ENCODE data around the gene PPARA. TPM values are rescaled to one million over a fixed set of nuclear protein-coding genes. Genes with fewer than 3 reads are reported as not detected.
"Not testable (repeated sequence)": the region's sequence is repeated elsewhere in the genome, so short reads cannot be mapped to it uniquely, and the experiment has no call there.

The PPARA gene
- polyA plus RNA-seq, 3 donors from 2014 or later: 3.4 to 8.0 (median 6.1) TPM

- no peak for DNase-seq
- H3K4me3 Mint-ChIP-seq: no peak overlapping the region
- H3K9me3 Mint-ChIP-seq: no peaks in the 10 kb centered on the region
- H3K27me3 Mint-ChIP-seq (ENCODE audit: low read depth in 3 of 3): peaks cover 0 to 3% (median 0%) of the 10 kb centered on the region in 3 donors
- no peaks in the 10 kb centered on the region for H3K4me1 Mint-ChIP-seq
- H3K36me3 Mint-ChIP-seq: no peaks in the 10 kb centered on the region
- H3K27ac Mint-ChIP-seq: no peak overlapping the region
These were observed 24.2 kb upstream of the PPARA start for GRCh38 chr22:46125816-46126765.

GRCh38 chr22:46126853-46127385 lies 23.4 kb upstream of the PPARA start:
- Mint-ChIP-seq H3K4me3 (no peak overlapping the region), H3K9me3 (no peaks in the 10 kb centered on the region), H3K4me1 (no peaks in the 10 kb centered on the region), H3K36me3 (no peaks in the 10 kb centered on the region), H3K27ac (no peak overlapping the region), H3K27me3 (ENCODE audit: low read depth in 3 of 3) (peaks cover 0 to 3% (median 0%) of the 10 kb centered on the region in 3 donors)
- no peak for DNase-seq

DNA sequence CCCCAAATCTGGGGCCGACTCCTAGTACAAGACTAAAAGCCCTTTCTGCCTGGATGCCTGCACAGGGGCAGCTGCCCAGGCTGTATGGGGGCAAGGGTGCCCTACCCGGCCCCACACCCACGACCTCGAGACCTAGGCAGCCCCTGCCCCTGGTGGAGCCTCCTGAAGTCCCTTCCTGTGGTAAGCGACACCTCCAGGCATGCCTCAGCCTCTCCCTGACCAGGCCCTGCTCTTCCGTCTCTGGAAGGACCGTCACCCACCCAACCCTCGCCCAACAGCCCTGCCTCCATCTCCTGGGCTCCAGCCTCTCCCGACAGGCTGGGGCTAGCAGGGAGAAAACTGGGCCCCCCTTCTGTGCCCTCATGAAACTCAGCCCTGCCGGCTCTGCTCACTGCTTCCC lies 22.8 kb upstream of the PPARA start:
- no peaks in the 10 kb centered on the region for H3K4me1 Mint-ChIP-seq
- peaks cover 0 to 3% (median 0%) of the 10 kb centered on the region in 3 donors for H3K27me3 Mint-ChIP-seq (ENCODE audit: low read depth in 3 of 3)
- no peak overlapping the region for H3K27ac Mint-ChIP-seq
- no peaks in the 10 kb centered on the region for H3K9me3 Mint-ChIP-seq
- DNase-seq: no peak
- H3K4me3 Mint-ChIP-seq: no peak overlapping the region
- no peaks in the 10 kb centered on the region for H3K36me3 Mint-ChIP-seq

DNA sequence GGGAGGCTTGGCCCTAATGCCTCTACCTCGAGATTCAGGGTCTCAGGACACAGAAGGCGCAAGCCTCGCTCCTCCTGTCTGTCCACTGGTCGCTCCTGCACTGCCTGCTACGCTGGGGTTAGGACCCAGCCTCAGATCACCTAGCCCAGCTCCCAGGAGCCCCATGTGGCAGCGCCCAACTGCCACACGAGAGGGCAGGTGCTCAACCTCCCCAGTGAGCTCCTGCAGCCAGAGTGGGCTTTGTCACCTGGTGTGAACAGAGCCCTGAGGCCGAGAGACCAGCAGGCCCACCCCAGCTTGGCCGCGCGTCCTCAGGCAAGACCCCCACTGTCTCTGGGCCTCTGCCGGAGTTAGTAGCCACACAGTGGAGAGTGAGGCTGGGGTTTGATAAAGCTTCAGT lies 21.7 kb upstream of the PPARA start:
- Mint-ChIP-seq H3K4me1 (no peaks in the 10 kb centered on the region), H3K27me3 (ENCODE audit: low read depth in 3 of 3) (peaks cover 0 to 6% (median 0%) of the 10 kb centered on the region in 3 donors), H3K9me3 (no peaks in the 10 kb centered on the region), H3K27ac (no peak overlapping the region), H3K4me3 (no peak overlapping the region), H3K36me3 (no peaks in the 10 kb centered on the region)
- DNase-seq: no peak

GRCh38 chr22:46129390-46130041 lies 20.8 kb upstream of the PPARA start:
- Mint-ChIP-seq H3K27me3 (ENCODE audit: low read depth in 3 of 3) (peaks cover 0 to 6% (median 0%) of the 10 kb centered on the region in 3 donors), H3K4me1 (no peaks in the 10 kb centered on the region), H3K4me3 (no peak overlapping the region), H3K9me3 (no peaks in the 10 kb centered on the region), H3K27ac (no peak overlapping the region), H3K36me3 (no peaks in the 10 kb centered on the region)
- no peak for DNase-seq

DNA sequence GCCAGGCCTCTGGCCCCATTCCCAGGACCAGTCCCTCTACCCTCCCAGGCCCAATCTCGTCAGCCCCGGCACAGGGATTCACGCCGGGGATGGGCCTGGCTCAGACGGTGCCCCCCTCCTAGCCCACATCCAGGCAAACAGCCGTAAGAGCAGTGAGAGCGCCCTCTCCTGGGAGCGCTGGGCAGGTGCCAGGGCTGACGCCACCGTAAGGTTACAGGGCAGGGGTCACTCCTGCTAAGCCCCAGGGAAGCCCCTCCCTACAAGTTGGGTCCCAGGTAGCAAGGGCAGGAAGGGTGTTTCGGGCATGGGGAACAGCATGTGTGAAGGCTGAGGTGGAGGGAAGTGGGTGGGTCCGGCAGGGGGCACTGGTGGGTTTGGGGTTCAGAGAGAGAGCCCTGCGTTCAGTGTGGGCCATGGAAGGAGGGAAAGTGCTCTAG lies 19.2 kb upstream of the PPARA start:
- no peak overlapping the region for H3K27ac Mint-ChIP-seq
- H3K36me3 Mint-ChIP-seq: no peaks in the 10 kb centered on the region
- DNase-seq: no peak
- H3K4me3 Mint-ChIP-seq: no peak overlapping the region
- H3K9me3 Mint-ChIP-seq: no peaks in the 10 kb centered on the region
- H3K4me1 Mint-ChIP-seq: no peaks in the 10 kb centered on the region
- H3K27me3 Mint-ChIP-seq (ENCODE audit: low read depth in 3 of 3): peaks cover 0 to 4% (median 0%) of the 10 kb centered on the region in 3 donors

DNA sequence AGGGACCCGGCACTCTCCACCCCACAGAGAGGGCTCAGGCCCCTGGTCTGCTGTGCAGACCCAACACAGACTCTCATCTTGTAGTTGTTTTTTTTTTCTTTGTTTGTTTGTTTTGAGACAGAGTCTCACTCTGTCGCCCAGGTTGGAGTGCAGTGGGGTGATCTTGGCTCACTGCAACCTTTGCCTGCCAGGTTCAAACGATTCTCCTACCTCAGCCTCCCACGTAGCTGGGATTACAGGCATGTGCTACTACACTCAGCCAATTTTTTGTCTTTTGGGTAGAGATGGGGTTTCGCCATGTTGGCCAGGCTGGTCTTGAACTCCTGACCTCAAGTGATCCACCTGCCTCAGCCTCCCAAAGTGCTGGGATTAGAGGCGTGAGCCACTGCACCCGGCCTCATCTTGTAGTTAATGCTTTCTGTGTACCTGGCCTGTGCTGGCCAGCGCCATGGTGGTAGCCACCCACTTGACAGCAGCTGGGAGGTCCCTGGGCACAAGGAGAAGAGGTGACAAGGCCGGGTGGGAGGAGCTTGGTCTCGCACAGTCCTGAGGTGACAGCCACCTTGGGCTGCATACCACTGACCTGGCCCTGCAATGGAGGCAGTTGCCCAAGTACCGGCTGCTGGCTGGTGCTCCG lies 18.0 kb upstream of the PPARA start:
- not testable (repeated sequence) for H3K9me3 Mint-ChIP-seq; H3K4me3 Mint-ChIP-seq; H3K27me3 Mint-ChIP-seq (ENCODE audit: low read depth in 3 of 3); H3K36me3 Mint-ChIP-seq; H3K4me1 Mint-ChIP-seq; DNase-seq; H3K27ac Mint-ChIP-seq

GRCh38 chr22:46132830-46133587 lies 17.3 kb upstream of the PPARA start:
- peaks cover 0 to 2% (median 0%) of the 10 kb centered on the region in 3 donors for H3K27me3 Mint-ChIP-seq (ENCODE audit: low read depth in 3 of 3)
- no peak for DNase-seq
- no peaks in the 10 kb centered on the region for H3K4me1 Mint-ChIP-seq
- H3K4me3 Mint-ChIP-seq: no peak overlapping the region
- no peak overlapping the region for H3K27ac Mint-ChIP-seq
- no peaks in the 10 kb centered on the region for H3K36me3 Mint-ChIP-seq
- H3K9me3 Mint-ChIP-seq: no peaks in the 10 kb centered on the region

DNA sequence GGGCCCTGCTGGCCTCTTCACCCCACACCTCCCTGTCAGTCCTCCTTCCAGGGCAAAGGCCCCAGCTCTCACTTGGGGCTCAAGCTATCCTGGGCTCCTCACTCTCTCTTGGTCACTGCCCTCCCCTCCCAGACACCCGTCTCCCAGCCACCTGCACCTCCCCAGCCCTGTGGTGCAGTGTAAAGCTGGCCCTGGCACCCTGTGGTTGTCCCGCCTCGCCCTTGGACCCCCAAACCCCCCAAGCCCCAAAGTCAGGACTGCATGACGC lies 16.8 kb upstream of the PPARA start:
- no peak for DNase-seq
- Mint-ChIP-seq H3K4me1 (no peaks in the 10 kb centered on the region), H3K36me3 (no peaks in the 10 kb centered on the region), H3K4me3 (no peak overlapping the region), H3K27me3 (ENCODE audit: low read depth in 3 of 3) (peaks cover 0 to 2% (median 0%) of the 10 kb centered on the region in 3 donors), H3K9me3 (no peaks in the 10 kb centered on the region), H3K27ac (no peak overlapping the region)

GRCh38 chr22:46134111-46134705 lies 16.1 kb upstream of the PPARA start:
- Mint-ChIP-seq H3K9me3 (no peaks in the 10 kb centered on the region), H3K36me3 (no peaks in the 10 kb centered on the region), H3K27me3 (ENCODE audit: low read depth in 3 of 3) (peaks cover 0 to 2% (median 0%) of the 10 kb centered on the region in 3 donors), H3K4me3 (no peak overlapping the region), H3K27ac (no peak overlapping the region), H3K4me1 (no peaks in the 10 kb centered on the region)
- no peak for DNase-seq

DNA sequence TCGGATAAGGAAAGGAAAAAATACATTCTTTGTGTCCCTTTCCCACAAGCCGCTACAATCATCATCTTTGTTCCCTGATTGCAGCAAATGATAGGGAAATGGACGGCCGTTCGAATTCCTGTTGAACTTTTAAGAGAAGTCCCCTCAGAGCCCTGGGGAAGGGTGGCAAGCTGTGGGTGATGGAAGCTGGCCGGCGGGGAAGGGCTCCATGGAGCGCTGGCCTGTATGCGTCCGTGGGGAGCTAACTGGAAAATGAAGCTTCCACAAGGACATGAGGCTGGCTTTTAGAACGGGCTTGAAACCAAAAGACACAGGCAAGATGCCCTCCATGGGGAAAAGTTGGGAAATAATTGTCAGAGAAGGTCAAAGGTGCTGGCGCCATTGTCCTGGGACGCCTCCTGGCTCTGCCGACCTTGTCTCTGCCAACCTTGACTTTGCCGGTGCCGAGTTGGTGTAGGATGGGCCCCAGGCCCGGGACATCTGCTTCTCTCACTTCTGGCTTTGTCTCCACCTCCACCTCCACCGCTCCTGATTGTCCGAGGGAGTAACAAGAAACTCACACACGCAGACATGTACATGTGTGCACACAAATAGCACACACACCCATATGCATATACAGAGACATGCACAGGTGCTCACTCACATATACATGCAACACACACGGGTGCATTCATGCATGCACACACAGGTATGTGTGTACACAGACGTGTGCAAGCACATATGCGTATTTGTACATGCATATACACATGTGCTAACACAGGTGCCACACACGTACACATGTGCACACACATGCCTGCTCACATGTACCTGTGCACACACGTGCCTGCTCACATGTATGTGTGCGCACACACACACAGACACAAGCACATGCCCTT lies 14.5 kb upstream of the PPARA start:
- DNase-seq: no peak
- peaks cover 0 to 2% (median 1%) of the 10 kb centered on the region in 3 donors for H3K27me3 Mint-ChIP-seq (ENCODE audit: low read depth in 3 of 3)
- H3K36me3 Mint-ChIP-seq: no peaks in the 10 kb centered on the region
- no peaks in the 10 kb centered on the region for H3K9me3 Mint-ChIP-seq
- no peaks in the 10 kb centered on the region for H3K4me1 Mint-ChIP-seq
- no peak overlapping the region for H3K4me3 Mint-ChIP-seq
- no peak overlapping the region for H3K27ac Mint-ChIP-seq

DNA sequence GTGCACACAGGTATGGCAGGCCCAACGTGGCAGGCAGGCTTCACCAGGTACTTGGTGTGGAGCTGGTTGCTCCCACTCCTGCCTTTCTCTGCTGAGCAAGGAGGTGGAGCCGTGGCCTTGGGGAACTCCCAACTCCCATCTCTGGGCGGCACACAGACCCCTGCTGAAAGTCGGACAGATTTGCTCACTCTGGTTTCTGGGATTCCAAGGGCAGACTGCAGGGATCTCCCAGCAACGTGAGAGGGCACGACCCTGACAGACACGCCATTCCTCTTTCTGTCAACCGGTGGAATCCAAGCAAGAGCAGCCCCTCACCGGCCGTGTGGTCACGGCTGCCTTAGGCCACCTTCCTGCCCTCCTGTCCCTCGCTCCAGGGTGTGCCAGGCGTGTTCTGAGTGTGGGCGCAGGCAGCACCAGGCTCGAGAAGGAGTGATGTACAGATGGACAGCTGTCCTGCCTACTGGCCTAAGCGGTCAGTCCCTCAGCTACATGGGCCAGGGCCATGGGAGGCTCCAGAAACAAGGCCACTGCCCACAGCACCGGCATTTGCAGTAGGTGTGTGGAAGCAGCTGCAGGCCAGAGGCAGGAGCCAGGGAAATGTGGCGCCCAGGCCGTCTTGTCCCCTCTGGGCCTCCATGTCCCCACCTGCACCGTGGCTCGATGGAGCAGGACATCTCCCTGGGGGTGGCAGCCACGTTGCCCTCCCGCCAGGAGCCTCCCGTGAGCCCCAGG lies 13.7 kb upstream of the PPARA start:
- DNase-seq: no peak
- Mint-ChIP-seq H3K4me1 (peaks cover 6 to 7% of the 10 kb centered on the region in 2 donors), H3K9me3 (no peaks in the 10 kb centered on the region), H3K27ac (no peak overlapping the region), H3K27me3 (ENCODE audit: low read depth in 3 of 3) (peaks cover 0 to 3% (median 1%) of the 10 kb centered on the region in 3 donors), H3K36me3 (no peaks in the 10 kb centered on the region), H3K4me3 (no peak overlapping the region)
